Heart left ventricle (tissue), 16 donors: ENCODE data around the gene DHX8. TPM values are rescaled to one million over a fixed set of nuclear protein-coding genes. Genes with fewer than 3 reads are reported as not detected.

ENCODE experiments used
- ATAC-seq, 4 donors: fragments of 200-7000 bp; cut with Tn5 transposase; one replicate each; pipeline ENCODE4 v1.9.1; 2020 to 2022; ENCODE audit warnings: moderate library complexity in 4 of 4, mild to moderate bottlenecking in 3 of 4, moderate number of reproducible peaks in 1 of 4
- DNase-seq, 5 donors: peaks; one replicate each; pipeline ENCODE4 v3.0.0-alpha.2; 2020
- H3K27ac ChIP-seq, 12 donors: fragments of 200-600 bp; sonication (generic) in 4 of 12; one replicate each; pipeline versions ENCODE4 v1.5.0 to v1.8.0; 2016 to 2022; ENCODE audit warnings: mild to moderate bottlenecking in 2 of 12
- H3K27me3 ChIP-seq, 9 donors: fragments of 200-600 bp; sonication (generic) in 2 of 9; one replicate each; pipeline versions ENCODE4 v1.5.1 to v1.8.0; 2016 to 2022; ENCODE audit warnings: mild to moderate bottlenecking in 3 of 9
- H3K36me3 ChIP-seq, 9 donors: fragments of 200-600 bp; sonication (generic) in 2 of 9; one replicate each; pipeline versions ENCODE4 v1.5.0 to v1.8.0; 2018 to 2022; ENCODE audit warnings: mild to moderate bottlenecking in 2 of 9
- H3K4me1 ChIP-seq, 12 donors: fragments of 200-600 bp; sonication (generic) in 4 of 12; one replicate each; pipeline versions ENCODE4 v1.5.0 to v1.8.0; 2016 to 2022; ENCODE audit warnings: mild to moderate bottlenecking in 3 of 12
- H3K4me3 ChIP-seq, 12 donors: fragments of 200-600 bp; sonication (generic) in 4 of 12; one replicate each; pipeline versions ENCODE4 v1.5.0 to v1.8.0; 2017 to 2022; ENCODE audit warnings: mild to moderate bottlenecking in 9 of 12, moderate library complexity in 4 of 12
- H3K9me3 ChIP-seq, 12 donors: fragments of 200-600 bp; sonication (generic) in 4 of 12; one replicate each; pipeline versions ENCODE4 v1.5.0 to v1.8.0; 2016 to 2022; ENCODE audit warnings: mild to moderate bottlenecking in 1 of 12
- CTCF ChIP-seq, 12 donors: fragments of 200-600 bp; sonication (generic) in 4 of 12; IDR thresholded peaks; one replicate each; pipeline versions ENCODE4 v1.5.0 to v1.8.0; 2018 to 2022; ENCODE audit warnings: antibody characterized with exemption in 12 of 12, mild to moderate bottlenecking in 5 of 12
- POLR2A ChIP-seq, 2 donors: fragments of 450-650 bp; IDR thresholded peaks; one replicate each; pipeline ENCODE4 v1.6.1; 2017; ENCODE audit warnings: antibody characterized with exemption in 2 of 2, mild to moderate bottlenecking in 2 of 2, moderate library complexity in 2 of 2
- WGBS, 4 donors: extraction: QIAGEN DNeasy Blood & Tissue Kit in 2 of 4; methylation state at CpG; one replicate each; pipeline versions ENCODE4 v1.1.5 to v1.1.7; 2013 to 2018; 5-methylcytosine and 5-hydroxymethylcytosine counted together
- intact Hi-C, 10 donors: fragments of 100-400 bp; cut with DNase I; formaldehyde crosslinking; loops; one replicate each; pipeline versions ENCODE4 v1.11.1 to v1.14.2; 2022
- polyA plus RNA-seq, 2 donors: library from polyadenylated mRNA; stranded (reverse); fragments of 200-250 nt; gene quantifications; one replicate each; pipeline ENCODE4 v1.2.3, GENCODE V29; 2013
- total RNA-seq, 9 donors: library from RNA; depleted of rRNA in 2 of 9; stranded (reverse); fragments of >200 nt in 2 of 9; fragmentation: NEBNext Ultra II Directional in 3 of 9; extraction: Animal tissue kit (Norgen Biotek cat#: 25700) in 3 of 9; gene quantifications; one replicate each; pipeline versions ENCODE4 v1.1.0 to v1.2.4, GENCODE V29; 2016 to 2023
- donor health status: ischemic (EF 13 %, LVEDD 7.1; RV severe dilation, severe dysfunction).
- donor health status: healthy with polysubstance abuse.
- donor health status: DM: no; HTN: yes; CAD: no.
- donor health status: DM: no; HTN: no; CAD: no.
- donor health status: ischemic (EF 25% LVEDD 6.9; RV normal size, moderate dysfunction).
- donor health status: ischemic (EF 25% LVEDD 5.7; RV mildly dilated, moderate dysfunction).
- donor health status: healthy.
- donor health status: DM: yes; HTN: yes; CAD: no.
- donor health status: ischemic (EF 35%, LVEDD 5.7; RV mildly dilated, moderate dysfunction).
- donor health status: nonischemic (EF 11% LVEDD 7.7; RV severe dilation, severe dysfunction).
- donor health status: DM: yes; HTN: yes; CAD: no.
- donor health status: PGD.
- donor health status: ischemic (EF 29% LVEDD 5.4; RV normal size, mild dysfunction).
- donor health status: nonischemic (EF 23%, LVEDD 6.1; RV moderate dilation, normal function).

The DHX8 gene
- total and polyA plus RNA-seq, 11 donors: 13.4 to 41.0 (median 28.1) TPM

- H3K4me1 ChIP-seq: no peaks in the 10 kb centered on the region
- TF ChIP-seq CTCF (IDR thresholded peaks at IDR 0.05): no peak
- no peak for TF ChIP-seq POLR2A (IDR thresholded peaks at IDR 0.05)
- ATAC-seq: no peak
- WGBS, 4 donors: 87 to 97% (median 92%) methylated on average over 3 of the region's 3 CpGs
- no peak overlapping the region for H3K27ac ChIP-seq
- intact Hi-C loops: loop anchor here in 5 of 10 donors (5.0 to 10.0 kb wide), 4 partner anchors 48 to 194 kb away; partner anchors contain the start of gene SOST (in 2 of the 5)
- DNase-seq: no peak
- no peaks in the 10 kb centered on the region for H3K9me3 ChIP-seq
- no peak overlapping the region for H3K4me3 ChIP-seq
- H3K27me3 ChIP-seq: no peaks in the 10 kb centered on the region
- H3K36me3 ChIP-seq: no peaks in the 10 kb centered on the region
These were observed 86.7 kb downstream of the DHX8 start for GRCh38 chr17:43570518-43570928.

- DNase-seq (no peak), ATAC-seq (no peak)
- H3K9me3 ChIP-seq: no peaks in the 10 kb centered on the region
- peaks cover 0 to 12% (median 7%) of the 10 kb centered on the region in 12 donors for H3K4me1 ChIP-seq
- intact Hi-C loops: loop anchor here in 5 of 10 donors (5.0 to 10.0 kb wide), 4 partner anchors 50 to 192 kb away; partner anchors contain the start of gene SOST (in 2 of the 5)
- H3K27ac ChIP-seq: no peak overlapping the region
- TF ChIP-seq POLR2A (IDR thresholded peaks at IDR 0.05) (no peak), CTCF (IDR thresholded peaks at IDR 0.05) (no peak)
- no peaks in the 10 kb centered on the region for H3K27me3 ChIP-seq
- 91 to 95% (median 93%) methylated on average over 5 of the region's 5 CpGs for WGBS, 4 donors
- H3K4me3 ChIP-seq: no peak overlapping the region
- H3K36me3 ChIP-seq: no peaks in the 10 kb centered on the region
These were observed 88.7 kb downstream of the DHX8 start for GRCh38 chr17:43572368-43572980.

- ATAC-seq (no peak), DNase-seq (no peak)
- Histone ChIP-seq H3K27ac (no peak overlapping the region), H3K9me3 (no peaks in the 10 kb centered on the region), H3K4me1 (peaks cover 0 to 25% (median 20%) of the 10 kb centered on the region in 12 donors), H3K27me3 (no peaks in the 10 kb centered on the region), H3K4me3 (no peak overlapping the region), H3K36me3 (no peaks in the 10 kb centered on the region)
- no peak for TF ChIP-seq CTCF (IDR thresholded peaks at IDR 0.05)
- intact Hi-C loops: loop anchor here in 5 of 10 donors (5.0 to 10.0 kb wide), 4 partner anchors 51 to 191 kb away; partner anchors contain the start of gene SOST (in 2 of the 5)
- WGBS, 4 donors: 45 to 57% (median 45%) methylated on average over 7 of the region's 7 CpGs
These were observed 90.0 kb downstream of the DHX8 start for GRCh38 chr17:43573579-43574321.

DNA sequence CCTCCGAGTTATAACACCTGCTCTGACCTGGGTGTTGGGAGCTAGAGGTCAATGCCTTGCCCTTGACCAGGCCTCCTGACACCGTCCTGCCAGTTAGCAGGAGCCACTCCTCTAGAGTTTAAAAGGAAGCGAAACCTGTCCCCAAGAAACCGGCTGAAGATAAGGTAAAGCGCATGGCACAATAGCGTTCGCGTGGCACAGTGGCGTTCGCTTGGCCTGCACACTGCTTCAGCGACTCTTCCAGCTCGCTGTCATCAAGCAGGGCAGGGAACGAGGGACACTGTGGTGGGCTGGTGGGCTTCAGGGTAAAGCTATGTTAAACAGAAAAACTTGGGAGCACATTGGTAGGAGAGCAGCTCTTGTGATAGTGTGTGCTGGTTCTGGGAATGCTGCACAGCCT, 90.6 kb downstream of the DHX8 start:
- TF ChIP-seq POLR2A (IDR thresholded peaks at IDR 0.05) (no peak), CTCF (IDR thresholded peaks at IDR 0.05) (no peak)
- intact Hi-C loops: loop anchor here in 5 of 10 donors (5.0 to 10.0 kb wide), 4 partner anchors 52 to 190 kb away; partner anchors contain the start of gene SOST (in 2 of the 5)
- Histone ChIP-seq H3K36me3 (no peaks in the 10 kb centered on the region), H3K27me3 (no peaks in the 10 kb centered on the region), H3K9me3 (no peaks in the 10 kb centered on the region), H3K4me3 (no peak overlapping the region), H3K27ac (no peak overlapping the region), H3K4me1 (peaks cover 0 to 31% (median 26%) of the 10 kb centered on the region in 12 donors)
- ATAC-seq (no peak), DNase-seq (no peak)
- 70 to 85% (median 76%) methylated on average over 13 of the region's 13 CpGs for WGBS, 4 donors
